Endodermal cell (in vitro differentiated cells): Measurements from ENCODE around the gene GTF2A1. TPM values are rescaled to one million over a fixed set of nuclear protein-coding genes. Genes with fewer than 3 reads are reported as not detected.

Experiments used
- DNase-seq: peaks from one replicate; pipeline ENCODE4 v3.0.0-alpha.2; 2017
- H3K27ac ChIP-seq: 2 replicates; pipeline ENCODE4 v1.5.1; 2013; ENCODE audit warnings: mild to moderate bottlenecking, low read depth, low read length, moderate library complexity
- H3K27me3 ChIP-seq: 2 replicates; pipeline ENCODE4 v1.6.1; 2013; ENCODE audit warnings: mild to moderate bottlenecking, low read length, moderate library complexity; ENCODE audit not compliant: insufficient read depth, control insufficient read depth, poor library complexity, severe bottlenecking
- H3K36me3 ChIP-seq: 2 replicates; pipeline ENCODE4 v1.7.0; 2013; ENCODE audit warnings: mild to moderate bottlenecking, low read length, moderate library complexity; ENCODE audit not compliant: control insufficient read depth, insufficient read depth
- H3K4me1 ChIP-seq: one replicate; pipeline ENCODE4 v1.7.0; 2013; ENCODE audit warnings: low read length; ENCODE audit not compliant: control insufficient read depth, insufficient read depth
- H3K4me3 ChIP-seq: 2 replicates; pipeline ENCODE4 v1.5.1; 2013; ENCODE audit warnings: mild to moderate bottlenecking, low read length, moderate library complexity
- H3K9ac ChIP-seq: 2 replicates; pipeline ENCODE4 v1.6.1; 2013; ENCODE audit warnings: mild to moderate bottlenecking, low read length, moderate library complexity; ENCODE audit not compliant: poor library complexity, severe bottlenecking; ENCODE audit errors: extremely low read depth
- H3K9me3 ChIP-seq: 2 replicates; pipeline ENCODE4 v1.6.1; 2013; ENCODE audit warnings: mild to moderate bottlenecking, low read length, moderate library complexity; ENCODE audit not compliant: control insufficient read depth
- H3K27ac Mint-ChIP-seq: 2 replicates; pipeline ENCODE4 v1.8.0; 2020; ENCODE audit warnings: mixed read lengths
- H3K27me3 Mint-ChIP-seq: 2 replicates; pipeline ENCODE4 v1.8.0; 2021; ENCODE audit warnings: mild to moderate bottlenecking, mixed read lengths; ENCODE audit not compliant: insufficient read depth
- H3K36me3 Mint-ChIP-seq: 2 replicates; pipeline ENCODE4 v1.8.0; 2020; ENCODE audit warnings: low read depth, mixed read lengths
- H3K4me1 Mint-ChIP-seq: 2 replicates; pipeline ENCODE4 v1.8.0; 2020; ENCODE audit warnings: mixed read lengths
- H3K4me3 Mint-ChIP-seq: 2 replicates; pipeline ENCODE4 v1.8.0; 2020; ENCODE audit warnings: mild to moderate bottlenecking, moderate library complexity, mixed read lengths
- H3K9me3 Mint-ChIP-seq: 2 replicates; pipeline ENCODE4 v1.8.0; 2020; ENCODE audit warnings: mild to moderate bottlenecking, mixed read lengths
- CTCF ChIP-seq: fragments of 200-600 bp; sonication (generic); conservative IDR thresholded peaks from 2 replicates; pipeline ENCODE4 v1.5.0; 2021; ENCODE audit warnings: antibody characterized with exemption, mild to moderate bottlenecking
- WGBS, 2 experiments: methylation state at CpG; one replicate each; pipeline versions ENCODE4 v1.1.5 to v1.1.7; 2013; ENCODE audit warnings: missing lambda C conversion rate in 2 of 2, mixed read lengths in 1 of 2; ENCODE audit not compliant: insufficient coverage in 1 of 2, insufficient read length in 1 of 2; 5-methylcytosine and 5-hydroxymethylcytosine counted together
- total RNA-seq, 2 donors: library from RNA; stranded (reverse); fragmentation: NEBNext Ultra II Directional in 1 of 2; extraction: Animal tissue kit (Norgen Biotek cat#: 25700) in 1 of 2; gene quantifications; 2 replicates in 1 of 2; 3 replicates in 1 of 2; pipeline ENCODE4 v1.2.1, GENCODE V29; 2021

Gene GTF2A1
- total RNA-seq, 2 donors from 2014 or later: 34.3 to 34.4 TPM

GRCh38 chr14:81219759-81220579 lies 790 bp downstream of the GTF2A1 start:
- no peak for TF ChIP-seq CTCF
- H3K4me1 ChIP-seq: peaks cover 4% of the 10 kb centered on the region
- H3K9me3 Mint-ChIP-seq: no peaks in the 10 kb centered on the region
- no peaks in the 10 kb centered on the region for H3K27me3 ChIP-seq
- peaks cover 26% of the 10 kb centered on the region for H3K36me3 ChIP-seq
- peak overlapping the region; percentile 94 for H3K4me3 Mint-ChIP-seq
- peak overlapping the region; percentile 88 for H3K27ac ChIP-seq
- H3K27me3 Mint-ChIP-seq: no peaks in the 10 kb centered on the region
- H3K4me3 ChIP-seq: peak overlapping the region; percentile 99
- no peaks in the 10 kb centered on the region for H3K9me3 ChIP-seq
- peak overlapping the region; percentile 100 for H3K27ac Mint-ChIP-seq
- peak overlapping the region; percentile 98 for H3K9ac ChIP-seq
- peak; percentile 57 for DNase-seq
- WGBS, 2 experiments: 0 to 1% methylated on average over 6 to 81 of the region's 84 CpGs
- peaks cover 15% of the 10 kb centered on the region for H3K4me1 Mint-ChIP-seq
- H3K36me3 Mint-ChIP-seq: peaks cover 18% of the 10 kb centered on the region

GRCh38 chr14:81219210-81219758 lies 1.5 kb downstream of the GTF2A1 start:
- H3K9me3 Mint-ChIP-seq: no peaks in the 10 kb centered on the region
- 0% methylated on average over 14 to 29 of the region's 29 CpGs for WGBS, 2 experiments
- no peak for TF ChIP-seq CTCF
- Histone ChIP-seq H3K4me1 (peaks cover 4% of the 10 kb centered on the region), H3K9me3 (no peaks in the 10 kb centered on the region), H3K27me3 (no peaks in the 10 kb centered on the region), H3K36me3 (peaks cover 30% of the 10 kb centered on the region), H3K27ac (peak overlapping the region; percentile 87), H3K4me3 (peak overlapping the region; percentile 99), H3K9ac (peak overlapping the region; percentile 98)
- DNase-seq: peak; percentile 96
- H3K36me3 Mint-ChIP-seq: peaks cover 20% of the 10 kb centered on the region
- H3K27me3 Mint-ChIP-seq: no peaks in the 10 kb centered on the region
- H3K27ac Mint-ChIP-seq: peak overlapping the region; percentile 100
- H3K4me3 Mint-ChIP-seq: peak overlapping the region; percentile 94
- peaks cover 15% of the 10 kb centered on the region for H3K4me1 Mint-ChIP-seq

- H3K9ac ChIP-seq: no peak overlapping the region
- H3K4me1 Mint-ChIP-seq: peaks cover 33% of the 10 kb centered on the region
- H3K27ac Mint-ChIP-seq: no peak overlapping the region
- H3K4me3 Mint-ChIP-seq: no peak overlapping the region
- no peak overlapping the region for H3K4me3 ChIP-seq
- no peaks in the 10 kb centered on the region for H3K27me3 Mint-ChIP-seq
- peak; percentile 74 for TF ChIP-seq CTCF
- H3K4me1 ChIP-seq: no peaks in the 10 kb centered on the region
- no peaks in the 10 kb centered on the region for H3K9me3 ChIP-seq
- H3K27ac ChIP-seq: no peak overlapping the region
- DNase-seq: no peak
- 90% methylated on average over 2 of the region's 2 CpGs; no CpG with 5 or more reads in 1 of the 2 experiments for WGBS, 2 experiments
- H3K36me3 Mint-ChIP-seq: peaks cover 65% of the 10 kb centered on the region
- peaks cover 73% of the 10 kb centered on the region for H3K36me3 ChIP-seq
- no peaks in the 10 kb centered on the region for H3K27me3 ChIP-seq
- H3K9me3 Mint-ChIP-seq: no peaks in the 10 kb centered on the region
These were observed 8.9 kb downstream of the GTF2A1 start for GRCh38 chr14:81211844-81212243.
